ENCODE data around the gene P2RY13. TPM values are rescaled to one million over a fixed set of nuclear protein-coding genes. Genes with fewer than 3 reads are reported as not detected.

The P2RY13 gene
- total and polyA plus RNA-seq, 2 of the 4 experiments (the other 2 are of a cell fraction), result not detected

- no peak overlapping the region for H3K9ac ChIP-seq (ENCODE audit: low read depth, low read length)
- ATAC-seq (ENCODE audit: low read depth), result no peak
- no CpG with 5 or more reads among the region's 1 CpG for WGBS, 2 experiments (ENCODE audit: extremely low coverage in 2 of 2, insufficient read length in 1 of 2)
- no peak overlapping the region for H2AFZ ChIP-seq (replicated peaks; ENCODE audit: low read length, poor library complexity)
- no peaks in the 10 kb centered on the region; the same call in 1 of the 2 replicates for H3K9me1 ChIP-seq (ENCODE audit: insufficient read depth, low read length)
- peak overlapping the region; percentile 49; the same call in 1 of the 2 replicates for H3K18ac ChIP-seq (ENCODE audit: low read depth, low read length)
- H3K27me3 ChIP-seq (ENCODE audit: control insufficient read depth, insufficient read depth, low read length), result no peaks in the 10 kb centered on the region
- no peak overlapping the region; the same call in 1 of the 2 replicates for H3K14ac ChIP-seq (replicated peaks; ENCODE audit: low read depth, low read length)
- no peak overlapping the region; the same call in 1 of the 2 replicates for H4K91ac ChIP-seq (ENCODE audit: insufficient read depth, low read depth, low read length)
- intact Hi-C loops (cut with micrococcal nuclease), result loop anchor here (5.0 kb wide), 1 partner anchor 357 kb away; no protein-coding TSS in a partner anchor
- ChIA-PET POLR2A (ENCODE audit: unreplicated experiment) (no interaction called here), CTCF (no interaction called here)
- H3K36me3 ChIP-seq (ENCODE audit: control insufficient read depth, insufficient read depth, low read length), result no peaks in the 10 kb centered on the region
- dilution Hi-C loops (cut with HindIII; ENCODE audit: low sequenced_read_pairs, unreplicated experiment), result no loop called here
- H2BK5ac ChIP-seq (ENCODE audit: low read depth, low read length, poor library complexity, severe bottlenecking), result no peak overlapping the region
- no peak overlapping the region; the same call in 2 of the 3 replicates for H2BK15ac ChIP-seq (ENCODE audit: low read depth, low read length)
- H3K56ac ChIP-seq (ENCODE audit: extremely low read depth, insufficient read depth, low read length), result no peak overlapping the region
- H2AK5ac ChIP-seq (ENCODE audit: low read depth, low read length), result peak overlapping the region; percentile 79; the same call in 1 of the 2 replicates
- H4K5ac ChIP-seq (ENCODE audit: low read depth, low read length), result peak overlapping the region; percentile 71; the same call in 1 of the 2 replicates
- peak overlapping the region; percentile 35; the same call in 1 of the 2 replicates for H2BK120ac ChIP-seq (ENCODE audit: low read depth, low read length)
- H2AK9ac ChIP-seq (replicated peaks; ENCODE audit: low read depth, low read length, poor library complexity), result no peak overlapping the region
- peak overlapping the region; percentile 65 for H2BK20ac ChIP-seq (ENCODE audit: low read depth, low read length)
- BruUV-seq (replicated peaks), result no TSS peak
- DNase-seq, result no peak
- H4K20me1 ChIP-seq (ENCODE audit: insufficient read depth, low read length), result no peaks in the 10 kb centered on the region
- no peak overlapping the region for H3K4me2 ChIP-seq (ENCODE audit: low read depth, low read length)
- no peaks in the 10 kb centered on the region for H3K9me3 ChIP-seq (ENCODE audit: control insufficient read depth, insufficient read depth, low read length)
- H3K4me1 ChIP-seq (ENCODE audit: control insufficient read depth, insufficient read depth, low read length), result peaks cover 7% of the 10 kb centered on the region
- no peak overlapping the region for H3K23ac ChIP-seq (ENCODE audit: low read depth, low read length)
- peak overlapping the region; percentile 40; the same call in 1 of the 2 replicates for H3K4ac ChIP-seq (ENCODE audit: low read depth, low read length)
- TF ChIP-seq CEBPB (IDR thresholded peaks at IDR 0.05; ENCODE audit: low read depth, low read length) (no peak), NFE2L2 (IDR thresholded peaks at IDR 0.05; ENCODE audit: low read depth, low read length) (no peak), BHLHE40 (IDR thresholded peaks at IDR 0.05; ENCODE audit: low read depth, low read length) (no peak), MXI1 (IDR thresholded peaks at IDR 0.05; ENCODE audit: borderline replicate concordance, low read depth, low read length) (no peak), RFX5 (IDR thresholded peaks at IDR 0.05; ENCODE audit: low read depth, low read length) (no peak), USF2 (IDR thresholded peaks at IDR 0.05; ENCODE audit: low read depth, low read length) (no peak), ELK1 (IDR thresholded peaks at IDR 0.05; ENCODE audit: borderline replicate concordance, low read depth, low read length) (no peak), RAD21 (IDR thresholded peaks at IDR 0.05; ENCODE audit: low read length) (no peak), MAZ (IDR thresholded peaks at IDR 0.05; ENCODE audit: borderline replicate concordance, low read depth, low read length) (no peak)
- H4K8ac ChIP-seq (ENCODE audit: low read depth in 2 of 2, low read length in 2 of 2), result no peak overlapping the region
- H3K27ac ChIP-seq (ENCODE audit: insufficient read depth, low read length), result no peak overlapping the region
- in situ Hi-C loops (cut with MboI; ENCODE audit: low sequenced_read_pairs), result no loop called here
- H3K4me3 ChIP-seq (ENCODE audit: insufficient read depth, low read depth, low read length), result no peak overlapping the region
- no peaks in the 10 kb centered on the region for H3K79me1 ChIP-seq (ENCODE audit: low read depth in 1 of 2, low read length in 2 of 2)
Observed at GRCh38 chr3:151300539-151300938, 28.8 kb downstream of the P2RY13 start.

Data from IMR-90 (cell line).